ENCODE results near the gene SLC44A2.
A peak's percentile ranks its signal among the peaks of the same experiment; 100 is the strongest.

The SLC44A2 gene

DNA sequence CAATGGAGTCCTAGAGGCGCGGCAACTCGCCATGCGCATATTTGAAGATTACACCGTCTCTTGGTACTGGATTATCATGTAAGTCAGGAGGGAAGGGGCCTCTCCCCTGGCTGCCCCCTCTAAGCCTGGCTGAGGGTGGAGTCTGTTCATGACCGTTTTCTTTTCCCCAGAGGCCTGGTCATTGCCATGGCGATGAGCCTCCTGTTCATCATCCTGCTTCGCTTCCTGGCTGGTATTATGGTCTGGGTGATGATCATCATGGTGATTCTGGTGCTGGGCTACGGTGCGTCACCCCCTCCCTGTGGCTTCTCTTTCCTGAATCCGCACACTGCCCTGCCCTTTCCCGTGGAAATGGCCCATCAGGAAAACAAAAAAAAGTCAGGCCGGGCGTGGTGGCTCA, 6.5 kb downstream of the SLC44A2 start:
- H3K36me3 ChIP-seq (replicated peaks), result peaks cover 3% of the 10 kb centered on the region
- in situ Hi-C loops (cut with MboI; ENCODE audit: low sequenced_read_pairs), result no loop called here
- H3K9me3 ChIP-seq, result no peaks in the 10 kb centered on the region
- H3K4me3 ChIP-seq, result no peak overlapping the region
- H3K4me1 ChIP-seq, result no peaks in the 10 kb centered on the region
- H3K27me3 ChIP-seq (ENCODE audit: low read depth), result no peaks in the 10 kb centered on the region
- DNase-seq (ENCODE audit: low spot score in 2 of 2), result no peak

DNA sequence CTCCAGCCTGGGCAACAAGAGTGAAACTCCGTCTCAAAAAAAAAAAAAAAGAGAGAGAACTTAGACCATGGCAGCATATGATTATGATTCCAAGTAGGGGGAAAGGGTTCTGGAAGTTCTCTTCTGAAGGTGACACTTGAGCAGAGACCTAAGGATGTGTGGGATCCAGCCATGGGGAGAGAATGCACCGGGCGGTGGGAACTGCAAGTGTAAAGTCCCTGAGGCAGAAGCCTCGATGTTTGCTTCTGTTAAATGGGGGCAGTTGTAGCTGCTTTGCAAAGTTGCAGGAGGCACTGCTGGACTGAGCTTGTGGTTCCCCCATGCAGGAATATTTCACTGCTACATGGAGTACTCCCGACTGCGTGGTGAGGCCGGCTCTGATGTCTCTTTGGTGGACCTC, 9.1 kb downstream of the SLC44A2 start:
- in situ Hi-C loops (cut with MboI; ENCODE audit: low sequenced_read_pairs), result no loop called here
- no peaks in the 10 kb centered on the region for H3K27me3 ChIP-seq (ENCODE audit: low read depth)
- no peaks in the 10 kb centered on the region for H3K9me3 ChIP-seq
- no peak for DNase-seq (ENCODE audit: low spot score in 2 of 2)
- H3K36me3 ChIP-seq (replicated peaks), result peaks cover 6% of the 10 kb centered on the region
- no peak overlapping the region for H3K4me3 ChIP-seq
- H3K4me1 ChIP-seq, result no peaks in the 10 kb centered on the region

DNA sequence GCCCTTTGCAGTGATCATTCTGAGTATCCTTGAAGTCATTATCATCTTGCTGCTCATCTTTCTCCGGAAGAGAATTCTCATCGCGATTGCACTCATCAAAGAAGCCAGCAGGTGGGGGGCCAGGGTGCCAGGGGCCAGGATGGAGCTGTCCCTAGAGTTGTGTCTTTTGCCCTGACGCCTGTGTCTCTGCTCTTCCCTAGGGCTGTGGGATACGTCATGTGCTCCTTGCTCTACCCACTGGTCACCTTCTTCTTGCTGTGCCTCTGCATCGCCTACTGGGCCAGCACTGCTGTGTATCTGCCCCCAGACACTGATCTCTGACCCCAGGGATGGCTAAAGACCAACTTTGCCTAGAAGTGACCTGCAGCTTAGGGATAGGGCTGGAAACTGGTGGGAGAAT, 9.6 kb downstream of the SLC44A2 start:
- no peaks in the 10 kb centered on the region for H3K9me3 ChIP-seq
- H3K4me1 ChIP-seq, result no peaks in the 10 kb centered on the region
- in situ Hi-C loops (cut with MboI; ENCODE audit: low sequenced_read_pairs), result no loop called here
- H3K36me3 ChIP-seq (replicated peaks), result peaks cover 6% of the 10 kb centered on the region
- DNase-seq (ENCODE audit: low spot score in 2 of 2), result no peak
- no peak overlapping the region for H3K4me3 ChIP-seq
- no peaks in the 10 kb centered on the region for H3K27me3 ChIP-seq (ENCODE audit: low read depth)

DNA sequence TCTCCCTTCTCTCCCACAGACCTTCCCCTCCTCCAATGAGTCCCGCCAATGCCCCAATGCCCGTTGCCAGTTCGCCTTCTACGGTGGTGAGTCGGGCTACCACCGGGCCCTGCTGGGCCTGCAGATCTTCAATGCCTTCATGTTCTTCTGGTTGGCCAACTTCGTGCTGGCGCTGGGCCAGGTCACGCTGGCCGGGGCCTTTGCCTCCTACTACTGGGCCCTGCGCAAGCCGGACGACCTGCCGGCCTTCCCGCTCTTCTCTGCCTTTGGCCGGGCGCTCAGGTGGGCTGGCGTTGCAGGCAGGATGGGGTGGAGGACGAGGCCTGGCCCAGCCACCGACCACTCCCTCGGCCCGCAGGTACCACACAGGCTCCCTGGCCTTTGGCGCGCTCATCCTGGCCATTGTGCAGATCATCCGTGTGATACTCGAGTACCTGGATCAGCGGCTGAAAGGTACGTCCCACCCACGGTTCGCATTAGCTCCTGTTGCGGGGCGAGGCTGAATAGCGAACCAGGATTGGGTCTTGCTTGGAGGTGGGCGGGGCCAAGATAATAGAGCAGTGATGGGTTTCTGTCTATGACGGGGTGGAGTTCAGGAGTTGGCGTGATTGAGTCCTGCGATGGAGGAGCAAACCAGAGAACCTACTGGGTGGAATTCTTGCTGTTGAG, 11.1 kb downstream of the SLC44A2 start:
- no peaks in the 10 kb centered on the region for H3K4me1 ChIP-seq
- no peak overlapping the region for H3K4me3 ChIP-seq
- peaks cover 6% of the 10 kb centered on the region for H3K36me3 ChIP-seq (replicated peaks)
- H3K27me3 ChIP-seq (ENCODE audit: low read depth), result no peaks in the 10 kb centered on the region
- DNase-seq (ENCODE audit: low spot score in 2 of 2), result no peak
- in situ Hi-C loops (cut with MboI; ENCODE audit: low sequenced_read_pairs), result no loop called here
- H3K9me3 ChIP-seq, result no peaks in the 10 kb centered on the region

DNA sequence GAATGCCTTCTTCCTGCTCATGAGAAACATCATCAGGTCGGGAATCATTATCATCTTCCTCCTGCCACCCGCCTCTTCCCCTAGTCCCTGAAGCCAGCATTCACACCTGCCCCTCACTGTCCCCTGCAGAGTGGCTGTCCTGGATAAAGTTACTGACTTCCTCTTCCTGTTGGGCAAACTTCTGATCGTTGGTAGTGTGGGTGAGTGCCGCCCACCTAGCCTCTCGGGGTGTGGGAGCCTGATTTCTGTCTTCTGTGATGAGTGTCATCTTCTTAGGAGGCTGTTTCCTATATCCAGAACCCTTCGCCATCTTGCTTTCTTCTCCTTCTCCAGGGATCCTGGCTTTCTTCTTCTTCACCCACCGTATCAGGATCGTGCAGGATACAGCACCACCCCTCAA, 12.5 kb downstream of the SLC44A2 start:
- no peaks in the 10 kb centered on the region for H3K27me3 ChIP-seq (ENCODE audit: low read depth)
- in situ Hi-C loops (cut with MboI; ENCODE audit: low sequenced_read_pairs), result no loop called here
- no peaks in the 10 kb centered on the region for H3K9me3 ChIP-seq
- no peak for DNase-seq (ENCODE audit: low spot score in 2 of 2)
- H3K4me3 ChIP-seq, result no peak overlapping the region
- no peaks in the 10 kb centered on the region for H3K4me1 ChIP-seq
- H3K36me3 ChIP-seq (replicated peaks), result peaks cover 6% of the 10 kb centered on the region; the same call in 1 of the 2 replicates

DNA sequence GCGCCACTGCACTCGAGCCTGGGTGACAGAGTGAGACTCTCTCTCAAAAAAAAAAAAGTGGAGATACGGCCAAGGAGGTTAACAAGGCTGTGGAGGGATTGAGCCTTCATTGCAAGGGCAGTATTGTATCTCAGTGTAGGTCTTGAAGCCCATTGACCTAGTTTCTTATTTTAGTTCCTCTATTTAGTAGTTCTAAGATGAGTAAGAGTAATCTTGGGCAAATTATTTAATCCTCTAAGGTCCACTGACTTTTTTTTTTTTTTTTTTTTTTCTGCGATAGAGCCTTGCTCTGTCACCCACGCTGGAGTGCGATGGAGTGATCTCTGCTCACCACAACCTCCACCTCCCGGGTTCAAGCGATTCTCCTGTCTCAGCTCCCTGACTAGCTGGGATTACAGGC, 14.5 kb downstream of the SLC44A2 start:
- no peak for DNase-seq (ENCODE audit: low spot score in 2 of 2)
- in situ Hi-C loops (cut with MboI; ENCODE audit: low sequenced_read_pairs), result loop anchor here (5.0 kb wide), 1 partner anchor 58 kb away; no protein-coding TSS in a partner anchor
- Histone ChIP-seq H3K4me3 (no peak overlapping the region), H3K9me3 (no peaks in the 10 kb centered on the region), H3K4me1 (0 out of 2 replicates have a peak, but pooled peaks cover 2% of the 10 kb centered on the region), H3K36me3 (replicated peaks) (peaks cover 3% of the 10 kb centered on the region; the same call in 1 of the 2 replicates), H3K27me3 (ENCODE audit: low read depth) (no peaks in the 10 kb centered on the region)

DNA sequence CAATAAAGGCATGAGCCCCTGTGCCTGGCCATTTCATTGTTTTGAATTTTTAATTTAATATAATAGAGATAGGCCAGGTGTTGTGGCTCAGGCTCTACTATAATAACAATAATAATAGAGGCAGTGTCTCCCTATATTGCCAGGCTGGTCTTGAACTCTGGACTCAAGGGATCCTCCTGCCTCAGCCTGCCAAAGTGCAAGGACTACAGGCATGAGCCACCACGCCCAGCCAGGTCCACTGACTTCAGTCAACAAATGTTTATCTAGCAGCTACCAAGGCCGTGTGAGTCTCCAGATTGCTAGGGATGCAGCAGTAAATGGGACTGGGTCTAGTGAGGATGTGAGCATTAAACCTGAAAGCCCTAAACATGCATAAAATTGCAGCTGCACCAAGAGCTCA, 15.0 kb downstream of the SLC44A2 start:
- no peak for DNase-seq (ENCODE audit: low spot score in 2 of 2)
- Histone ChIP-seq H3K36me3 (replicated peaks) (peaks cover 3% of the 10 kb centered on the region; the same call in 1 of the 2 replicates), H3K4me1 (0 out of 2 replicates have a peak, but pooled peaks cover 2% of the 10 kb centered on the region), H3K4me3 (no peak overlapping the region), H3K27me3 (ENCODE audit: low read depth) (no peaks in the 10 kb centered on the region), H3K9me3 (no peaks in the 10 kb centered on the region)
- in situ Hi-C loops (cut with MboI; ENCODE audit: low sequenced_read_pairs), result loop anchor here (5.0 kb wide), 1 partner anchor 58 kb away; no protein-coding TSS in a partner anchor

DNA sequence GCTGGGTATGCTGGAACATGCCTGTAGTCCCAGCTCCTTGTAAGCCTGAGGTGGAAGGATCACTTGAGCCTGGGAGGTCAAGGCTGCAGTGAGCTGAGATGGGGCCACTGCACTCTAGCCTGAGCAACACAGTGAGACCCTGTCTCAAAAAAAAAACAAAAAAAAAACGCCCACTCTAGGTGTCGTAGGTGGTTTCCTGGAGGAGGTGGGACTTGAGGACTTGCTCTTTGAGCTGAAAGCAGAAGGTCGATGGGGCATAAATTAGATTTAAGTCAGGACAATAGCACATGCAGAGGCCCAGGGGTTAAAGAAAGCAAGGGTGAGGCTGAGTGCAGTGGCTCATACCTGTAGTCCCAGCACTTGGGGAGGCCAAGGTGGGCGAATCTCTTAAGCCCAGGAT, 15.9 kb downstream of the SLC44A2 start:
- Histone ChIP-seq H3K27me3 (ENCODE audit: low read depth) (no peaks in the 10 kb centered on the region), H3K4me1 (0 out of 2 replicates have a peak, but pooled peaks cover 2% of the 10 kb centered on the region), H3K4me3 (no peak overlapping the region), H3K9me3 (no peaks in the 10 kb centered on the region), H3K36me3 (replicated peaks) (peaks cover 3% of the 10 kb centered on the region; the same call in 1 of the 2 replicates)
- no peak for DNase-seq (ENCODE audit: low spot score in 2 of 2)
- in situ Hi-C loops (cut with MboI; ENCODE audit: low sequenced_read_pairs), result loop anchor here (5.0 kb wide), 1 partner anchor 59 kb away; no protein-coding TSS in a partner anchor

DNA sequence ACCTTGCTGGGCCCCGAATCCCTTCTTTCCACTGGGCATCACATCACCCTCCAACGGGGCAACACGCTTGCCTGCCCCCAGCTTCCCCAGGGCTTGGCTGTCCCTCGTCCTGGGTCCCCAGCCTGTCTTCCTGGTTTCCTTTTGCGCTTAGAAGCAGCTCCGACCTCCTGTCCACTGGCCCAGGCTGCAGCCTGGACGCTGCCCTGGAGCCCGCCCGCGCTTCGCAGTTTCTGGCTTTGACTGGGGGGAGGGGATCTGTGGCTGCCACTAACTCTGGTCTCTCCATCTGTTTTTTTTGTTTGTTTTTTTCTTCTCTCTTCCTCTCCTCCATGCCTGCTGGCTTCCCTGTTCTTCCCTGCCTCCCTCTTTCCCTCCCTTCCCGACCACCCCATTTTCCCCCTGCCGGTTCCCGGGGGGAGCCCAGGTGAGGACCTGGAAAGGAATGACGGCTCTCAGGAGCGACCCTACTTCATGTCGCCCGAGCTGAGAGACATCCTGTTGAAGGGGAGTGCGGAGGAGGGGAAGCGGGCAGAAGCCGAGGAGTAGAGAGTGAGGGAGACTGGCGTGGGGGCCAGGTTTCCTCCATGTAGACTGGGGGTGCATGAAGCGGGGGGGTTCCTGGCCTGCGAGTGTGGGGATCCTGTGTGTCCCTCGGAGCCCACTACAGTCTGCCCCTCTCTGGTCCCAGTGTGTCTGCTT, 17.3 kb downstream of the SLC44A2 start:
- Histone ChIP-seq H3K4me1 (0 out of 2 replicates have a peak, but pooled peaks cover 2% of the 10 kb centered on the region), H3K36me3 (replicated peaks) (0 out of 2 replicates have a peak, but pooled peaks cover 2% of the 10 kb centered on the region), H3K9me3 (no peaks in the 10 kb centered on the region), H3K27me3 (ENCODE audit: low read depth) (no peaks in the 10 kb centered on the region), H3K4me3 (no peak overlapping the region)
- no peak for DNase-seq (ENCODE audit: low spot score in 2 of 2)
- in situ Hi-C loops (cut with MboI; ENCODE audit: low sequenced_read_pairs), result loop anchor here (5.0 kb wide), 1 partner anchor 60 kb away; no protein-coding TSS in a partner anchor

DNA sequence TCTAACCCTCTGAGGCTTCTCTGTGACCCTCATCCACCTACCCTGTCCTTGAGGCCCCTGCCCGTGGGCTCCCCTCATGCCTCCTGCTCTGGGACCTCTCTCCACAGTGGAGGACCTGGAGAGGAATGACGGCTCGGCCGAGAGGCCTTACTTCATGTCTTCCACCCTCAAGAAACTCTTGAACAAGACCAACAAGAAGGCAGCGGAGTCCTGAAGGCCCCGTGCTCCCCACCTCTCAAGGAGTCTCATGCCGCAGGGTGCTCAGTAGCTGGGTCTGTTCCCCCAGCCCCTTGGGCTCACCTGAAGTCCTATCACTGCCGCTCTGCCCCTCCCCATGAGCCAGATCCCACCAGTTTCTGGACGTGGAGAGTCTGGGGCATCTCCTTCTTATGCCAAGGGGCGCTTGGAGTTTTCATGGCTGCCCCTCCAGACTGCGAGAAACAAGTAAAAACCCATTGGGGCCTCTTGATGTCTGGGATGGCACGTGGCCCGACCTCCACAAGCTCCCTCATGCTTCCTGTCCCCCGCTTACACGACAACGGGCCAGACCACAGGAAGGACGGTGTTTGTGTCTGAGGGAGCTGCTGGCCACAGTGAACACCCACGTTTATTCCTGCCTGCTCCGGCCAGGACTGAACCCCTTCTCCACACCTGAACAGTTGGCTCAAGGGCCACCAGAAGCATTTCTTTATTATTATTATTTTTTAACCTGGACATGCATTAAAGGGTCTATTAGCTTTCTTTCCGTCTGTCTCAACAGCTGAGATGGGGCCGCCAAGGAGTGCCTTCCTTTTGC, 18.0 kb downstream of the SLC44A2 start:
- Histone ChIP-seq H3K36me3 (replicated peaks) (no peaks in the 10 kb centered on the region), H3K9me3 (no peaks in the 10 kb centered on the region), H3K4me1 (0 out of 2 replicates have a peak, but pooled peaks cover 2% of the 10 kb centered on the region), H3K4me3 (no peak overlapping the region), H3K27me3 (ENCODE audit: low read depth) (no peaks in the 10 kb centered on the region)
- in situ Hi-C loops (cut with MboI; ENCODE audit: low sequenced_read_pairs), result loop anchor here (5.0 kb wide), 1 partner anchor 61 kb away; no protein-coding TSS in a partner anchor
- no peak for DNase-seq (ENCODE audit: low spot score in 2 of 2)

DNA sequence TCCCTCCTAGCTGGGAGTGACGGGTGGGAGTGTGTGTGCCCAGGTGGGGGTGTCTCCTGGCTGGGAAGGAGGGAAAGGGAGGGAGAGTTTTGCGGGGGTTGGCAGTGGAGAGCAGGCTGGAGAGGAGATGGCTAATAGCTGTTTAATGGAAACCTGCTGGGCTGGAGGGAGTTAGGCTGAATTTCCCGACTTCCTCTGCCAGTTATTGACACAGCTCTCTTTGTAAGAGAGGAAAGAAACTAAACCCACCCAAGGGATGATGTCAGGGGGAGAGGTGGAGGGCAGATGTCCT, 18.6 kb downstream of the SLC44A2 start:
- Histone ChIP-seq H3K9me3 (no peaks in the 10 kb centered on the region), H3K4me3 (no peak overlapping the region), H3K36me3 (replicated peaks) (no peaks in the 10 kb centered on the region), H3K27me3 (ENCODE audit: low read depth) (no peaks in the 10 kb centered on the region), H3K4me1 (0 out of 2 replicates have a peak, but pooled peaks cover 2% of the 10 kb centered on the region)
- in situ Hi-C loops (cut with MboI; ENCODE audit: low sequenced_read_pairs), result loop anchor here (5.0 kb wide), 1 partner anchor 62 kb away; no protein-coding TSS in a partner anchor
- DNase-seq (ENCODE audit: low spot score in 2 of 2), result no peak

DNA sequence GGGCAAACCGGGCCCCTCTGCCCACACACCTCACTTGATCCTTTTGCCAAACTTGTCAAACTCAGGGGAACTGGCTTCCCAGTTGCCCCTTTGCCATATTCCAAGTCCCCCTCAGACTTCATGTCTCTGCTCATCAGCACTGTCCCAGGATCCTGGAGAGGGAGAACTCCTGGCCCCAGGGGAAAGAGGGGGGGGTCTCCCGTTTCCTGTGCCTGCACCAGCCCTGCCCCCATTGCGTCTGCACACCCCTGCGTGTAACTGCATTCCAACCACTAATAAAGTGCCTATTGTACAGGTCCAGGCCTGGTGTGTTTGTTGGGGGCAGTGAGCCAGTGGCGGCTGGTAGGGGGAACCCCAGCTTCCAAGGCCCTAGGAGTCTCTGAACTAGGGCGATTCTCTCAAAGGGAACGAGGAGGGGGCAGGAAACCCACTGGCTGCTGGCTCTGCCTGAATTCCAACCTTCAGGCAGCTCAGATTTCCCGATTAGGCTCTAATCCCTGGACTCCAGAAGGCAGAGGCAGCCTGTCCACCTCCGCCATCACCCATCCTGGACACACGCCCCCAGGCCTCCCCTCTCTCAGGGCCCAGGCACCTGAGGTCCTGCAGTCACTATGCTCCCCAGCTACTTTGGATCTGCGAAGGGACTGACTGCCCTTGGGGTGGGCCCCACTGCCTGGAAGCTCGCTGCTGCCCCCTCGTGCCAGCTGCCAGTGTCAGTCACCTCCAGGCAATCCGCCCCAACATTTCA, 19.1 kb downstream of the SLC44A2 start:
- Histone ChIP-seq H3K9me3 (no peaks in the 10 kb centered on the region), H3K36me3 (replicated peaks) (no peaks in the 10 kb centered on the region), H3K4me1 (0 out of 2 replicates have a peak, but pooled peaks cover 2% of the 10 kb centered on the region), H3K4me3 (no peak overlapping the region), H3K27me3 (ENCODE audit: low read depth) (no peaks in the 10 kb centered on the region)
- in situ Hi-C loops (cut with MboI; ENCODE audit: low sequenced_read_pairs), result loop anchor here (5.0 kb wide), 1 partner anchor 62 kb away; no protein-coding TSS in a partner anchor
- peak; percentile 77 to 90 for DNase-seq (ENCODE audit: low spot score in 2 of 2)

Measured in HAP-1 (cell line).